NT2/D1 (cell line): Measurements from ENCODE around the gene KRTAP10-1.
"Not testable (repeated sequence)": the region's sequence is repeated elsewhere in the genome, so short reads cannot be mapped to it uniquely, and the experiment has no call there.

Source experiments
- DNase-seq: peaks from one replicate; pipeline ENCODE4 v3.0.0-alpha.2; 2011; ENCODE audit warnings: low read depth, low spot score
- H3K27me3 ChIP-seq: 2 replicates; pipeline ENCODE4 v1.6.0; 2011; ENCODE audit warnings: mild to moderate bottlenecking; ENCODE audit not compliant: insufficient read length, insufficient read depth
- H3K36me3 ChIP-seq: 2 replicates; pipeline ENCODE4 v1.6.1; 2011; ENCODE audit warnings: mild to moderate bottlenecking, low read length, mixed read lengths; ENCODE audit not compliant: insufficient read depth, insufficient read length
- H3K4me1 ChIP-seq: 2 replicates; pipeline ENCODE4 v1.5.1; 2011; ENCODE audit not compliant: insufficient read depth, insufficient read length
- H3K4me3 ChIP-seq: 2 replicates; pipeline ENCODE4 v1.5.1; 2011; ENCODE audit warnings: low read depth; ENCODE audit not compliant: insufficient read length
- H3K9ac ChIP-seq: 2 replicates; pipeline ENCODE4 v1.6.0; 2011; ENCODE audit warnings: low read depth; ENCODE audit not compliant: insufficient read length
- H3K9me3 ChIP-seq: 2 replicates; pipeline ENCODE4 v1.5.1; 2011; ENCODE audit warnings: mild to moderate bottlenecking, low read length; ENCODE audit not compliant: insufficient read depth
- SUZ12 ChIP-seq: IDR thresholded peaks from 2 replicates; pipeline ENCODE4 v1.6.1; 2011; ENCODE audit not compliant: insufficient read length, insufficient read depth; ENCODE audit errors: extremely low read depth
- YY1 ChIP-seq: IDR thresholded peaks from 2 replicates; pipeline ENCODE4 v1.6.1; 2011; ENCODE audit not compliant: insufficient read length, insufficient read depth
- ZNF274 ChIP-seq: IDR thresholded peaks from 2 replicates; pipeline ENCODE4 v1.6.1; 2011; ENCODE audit warnings: mild to moderate bottlenecking, low read depth, low read length

KRTAP10-1 gene

GRCh38 chr21:44506279-44507255 is 33.4 kb downstream of the KRTAP10-1 start:
- Histone ChIP-seq H3K9me3 (no peaks in the 10 kb centered on the region), H3K4me3 (no peak overlapping the region), H3K9ac (peak overlapping the region; percentile 13), H3K4me1 (peaks cover 21% of the 10 kb centered on the region), H3K27me3 (peaks cover 6% of the 10 kb centered on the region), H3K36me3 (no peaks in the 10 kb centered on the region)
- TF ChIP-seq ZNF274 (no peak), YY1 (no peak), SUZ12 (no peak)
- no peak for DNase-seq

- Histone ChIP-seq H3K4me1 (peaks cover 14% of the 10 kb centered on the region), H3K27me3 (no peaks in the 10 kb centered on the region), H3K9me3 (no peaks in the 10 kb centered on the region), H3K9ac (no peak overlapping the region), H3K4me3 (no peak overlapping the region), H3K36me3 (no peaks in the 10 kb centered on the region)
- no peak for DNase-seq
- TF ChIP-seq YY1 (no peak), SUZ12 (no peak), ZNF274 (no peak)
Measured at GRCh38 chr21:44505673-44506278, 34.2 kb downstream of the KRTAP10-1 start.

- no peak for DNase-seq
- Histone ChIP-seq H3K4me1 (peaks cover 8% of the 10 kb centered on the region), H3K9ac (no peak overlapping the region), H3K4me3 (no peak overlapping the region), H3K36me3 (no peaks in the 10 kb centered on the region), H3K9me3 (no peaks in the 10 kb centered on the region), H3K27me3 (no peaks in the 10 kb centered on the region)
- TF ChIP-seq YY1 = no peak
- no peak for TF ChIP-seq ZNF274
- TF ChIP-seq SUZ12 = no peak
Measured at GRCh38 chr21:44503901-44504399, 36.0 kb downstream of the KRTAP10-1 start.

GRCh38 chr21:44503006-44503889 is 36.7 kb downstream of the KRTAP10-1 start:
- not testable (repeated sequence) for H3K9ac ChIP-seq, H3K9me3 ChIP-seq, DNase-seq, H3K4me3 ChIP-seq, H3K27me3 ChIP-seq, H3K36me3 ChIP-seq, H3K4me1 ChIP-seq

GRCh38 chr21:44502171-44502958 is 37.6 kb downstream of the KRTAP10-1 start:
- DNase-seq = no peak
- Histone ChIP-seq H3K9me3 (no peaks in the 10 kb centered on the region), H3K4me3 (no peak overlapping the region), H3K27me3 (no peaks in the 10 kb centered on the region), H3K9ac (no peak overlapping the region), H3K4me1 (peaks cover 8% of the 10 kb centered on the region), H3K36me3 (no peaks in the 10 kb centered on the region)
- TF ChIP-seq SUZ12 (no peak), ZNF274 (no peak), YY1 (no peak)

GRCh38 chr21:44500111-44500510 is 39.9 kb downstream of the KRTAP10-1 start:
- Histone ChIP-seq H3K27me3 (no peaks in the 10 kb centered on the region), H3K4me1 (peaks cover 8% of the 10 kb centered on the region)
- no peak for TF ChIP-seq ZNF274
- no peak for TF ChIP-seq SUZ12
- no peak for TF ChIP-seq YY1

More at GRCh38 chr21:44500111-44500510, 39.9 kb downstream of the KRTAP10-1 start:
- Histone ChIP-seq H3K36me3 (no peaks in the 10 kb centered on the region), H3K4me3 (no peak overlapping the region), H3K9ac (no peak overlapping the region), H3K9me3 (no peaks in the 10 kb centered on the region)
- DNase-seq = no peak
